22Rv1 (cell line): ENCODE data around the gene SLC18B1.

Source experiments
- CTCF ChIP-seq: fragments of 450-650 bp; IDR thresholded peaks from 2 replicates; pipeline ENCODE4 v1.5.1; 2017; ENCODE audit warnings: mild to moderate bottlenecking
- ZFX ChIP-seq: fragments of 450-650 bp; IDR thresholded peaks from 2 replicates; pipeline ENCODE4 v1.6.1; 2017; ENCODE audit warnings: antibody characterized with exemption, borderline replicate concordance

DNA sequence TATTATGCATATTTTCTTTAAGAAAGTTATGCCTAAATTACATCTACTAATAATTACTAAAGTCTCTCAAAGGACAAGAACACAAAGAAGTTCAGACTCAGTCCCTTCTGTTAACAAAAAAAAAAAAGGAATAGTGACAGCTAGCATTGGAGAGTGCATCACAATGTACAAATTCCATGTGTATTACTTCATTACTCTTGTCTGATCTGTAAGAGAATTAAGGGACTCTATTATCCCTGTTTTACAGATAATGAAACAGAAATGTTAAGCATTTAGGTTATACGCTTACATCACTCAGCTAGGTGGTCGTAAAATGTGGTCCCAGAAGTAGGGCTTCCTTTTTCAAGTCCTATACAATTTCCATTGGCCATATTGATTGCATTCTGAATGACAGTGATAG lies 67.4 kb downstream of the SLC18B1 start:
- TF ChIP-seq CTCF (no peak), ZFX (no peak)
